ENCODE results near the gene BAHCC1.

BAHCC1 gene

GRCh38 chr17:81399481-81400153 is 4.4 kb downstream of the BAHCC1 start:
- Histone ChIP-seq H3K4me1 (ENCODE audit: control insufficient read depth, insufficient read depth, low read length) (peaks cover 26% of the 10 kb centered on the region), H3K27me3 (ENCODE audit: control insufficient read depth, insufficient read depth, low read length) (no peaks in the 10 kb centered on the region), H3K4me3 (ENCODE audit: low read length) (peak overlapping the region; percentile 71), H3K9ac (ENCODE audit: low read length) (no peak overlapping the region), H3K36me3 (ENCODE audit: control insufficient read depth, insufficient read depth, low read length) (no peaks in the 10 kb centered on the region), H3K27ac (ENCODE audit: low read depth, low read length) (peak overlapping the region; percentile 85)

- Histone ChIP-seq H3K4me1 (ENCODE audit: control insufficient read depth, insufficient read depth, low read length) (peaks cover 29% of the 10 kb centered on the region), H3K27ac (ENCODE audit: low read depth, low read length) (peak overlapping the region; percentile 85), H3K4me3 (ENCODE audit: low read length) (peak overlapping the region; percentile 71), H3K27me3 (ENCODE audit: control insufficient read depth, insufficient read depth, low read length) (no peaks in the 10 kb centered on the region), H3K36me3 (ENCODE audit: control insufficient read depth, insufficient read depth, low read length) (no peaks in the 10 kb centered on the region), H3K9ac (ENCODE audit: low read length) (peak overlapping the region; percentile 38)
These were observed 5.1 kb downstream of the BAHCC1 start for GRCh38 chr17:81400154-81400977.

GRCh38 chr17:81400996-81401722 is 5.9 kb downstream of the BAHCC1 start:
- no peaks in the 10 kb centered on the region for H3K27me3 ChIP-seq (ENCODE audit: control insufficient read depth, insufficient read depth, low read length)
- H3K4me3 ChIP-seq (ENCODE audit: low read length) = peak overlapping the region; percentile 71
- H3K36me3 ChIP-seq (ENCODE audit: control insufficient read depth, insufficient read depth, low read length) = no peaks in the 10 kb centered on the region
- H3K9ac ChIP-seq (ENCODE audit: low read length) = no peak overlapping the region
- H3K4me1 ChIP-seq (ENCODE audit: control insufficient read depth, insufficient read depth, low read length) = peaks cover 37% of the 10 kb centered on the region
- H3K27ac ChIP-seq (ENCODE audit: low read depth, low read length) = peak overlapping the region; percentile 85

- H3K27me3 ChIP-seq (ENCODE audit: control insufficient read depth, insufficient read depth, low read length) = no peaks in the 10 kb centered on the region
- H3K27ac ChIP-seq (ENCODE audit: low read depth, low read length) = peak overlapping the region; percentile 59
- no peak overlapping the region for H3K4me3 ChIP-seq (ENCODE audit: low read length)
- H3K4me1 ChIP-seq (ENCODE audit: control insufficient read depth, insufficient read depth, low read length) = peaks cover 43% of the 10 kb centered on the region
- no peaks in the 10 kb centered on the region for H3K36me3 ChIP-seq (ENCODE audit: control insufficient read depth, insufficient read depth, low read length)
- no peak overlapping the region for H3K9ac ChIP-seq (ENCODE audit: low read length)
These were observed 6.7 kb downstream of the BAHCC1 start for GRCh38 chr17:81401723-81402529.

- Histone ChIP-seq H3K9ac (ENCODE audit: low read length) (no peak overlapping the region), H3K27me3 (ENCODE audit: control insufficient read depth, insufficient read depth, low read length) (no peaks in the 10 kb centered on the region), H3K36me3 (ENCODE audit: control insufficient read depth, insufficient read depth, low read length) (no peaks in the 10 kb centered on the region), H3K27ac (ENCODE audit: low read depth, low read length) (peak overlapping the region; percentile 40), H3K4me1 (ENCODE audit: control insufficient read depth, insufficient read depth, low read length) (peaks cover 43% of the 10 kb centered on the region), H3K4me3 (ENCODE audit: low read length) (no peak overlapping the region)
These were observed 7.3 kb downstream of the BAHCC1 start for GRCh38 chr17:81402530-81402941.

GRCh38 chr17:81402981-81403467 is 7.8 kb downstream of the BAHCC1 start:
- no peaks in the 10 kb centered on the region for H3K36me3 ChIP-seq (ENCODE audit: control insufficient read depth, insufficient read depth, low read length)
- H3K27me3 ChIP-seq (ENCODE audit: control insufficient read depth, insufficient read depth, low read length) = no peaks in the 10 kb centered on the region
- no peak overlapping the region for H3K9ac ChIP-seq (ENCODE audit: low read length)
- H3K4me3 ChIP-seq (ENCODE audit: low read length) = no peak overlapping the region
- peak overlapping the region; percentile 40 for H3K27ac ChIP-seq (ENCODE audit: low read depth, low read length)
- H3K4me1 ChIP-seq (ENCODE audit: control insufficient read depth, insufficient read depth, low read length) = peaks cover 43% of the 10 kb centered on the region

- peak overlapping the region; percentile 39 for H3K4me3 ChIP-seq (ENCODE audit: low read length)
- peak overlapping the region; percentile 70 for H3K27ac ChIP-seq (ENCODE audit: low read depth, low read length)
- no peak overlapping the region for H3K9ac ChIP-seq (ENCODE audit: low read length)
- H3K27me3 ChIP-seq (ENCODE audit: control insufficient read depth, insufficient read depth, low read length) = no peaks in the 10 kb centered on the region
- no peaks in the 10 kb centered on the region for H3K36me3 ChIP-seq (ENCODE audit: control insufficient read depth, insufficient read depth, low read length)
- H3K4me1 ChIP-seq (ENCODE audit: control insufficient read depth, insufficient read depth, low read length) = peaks cover 43% of the 10 kb centered on the region
These were observed 8.6 kb downstream of the BAHCC1 start for GRCh38 chr17:81403671-81404534.

GRCh38 chr17:81404558-81405165 is 9.4 kb downstream of the BAHCC1 start:
- peak overlapping the region; percentile 39 for H3K4me3 ChIP-seq (ENCODE audit: low read length)
- H3K4me1 ChIP-seq (ENCODE audit: control insufficient read depth, insufficient read depth, low read length) = peaks cover 43% of the 10 kb centered on the region
- no peaks in the 10 kb centered on the region for H3K36me3 ChIP-seq (ENCODE audit: control insufficient read depth, insufficient read depth, low read length)
- no peaks in the 10 kb centered on the region for H3K27me3 ChIP-seq (ENCODE audit: control insufficient read depth, insufficient read depth, low read length)
- no peak overlapping the region for H3K9ac ChIP-seq (ENCODE audit: low read length)
- H3K27ac ChIP-seq (ENCODE audit: low read depth, low read length) = peak overlapping the region; percentile 70

- Histone ChIP-seq H3K27ac (ENCODE audit: low read depth, low read length) (no peak overlapping the region), H3K36me3 (ENCODE audit: control insufficient read depth, insufficient read depth, low read length) (no peaks in the 10 kb centered on the region), H3K9ac (ENCODE audit: low read length) (no peak overlapping the region), H3K4me3 (ENCODE audit: low read length) (peak overlapping the region; percentile 39), H3K4me1 (ENCODE audit: control insufficient read depth, insufficient read depth, low read length) (peaks cover 43% of the 10 kb centered on the region), H3K27me3 (ENCODE audit: control insufficient read depth, insufficient read depth, low read length) (no peaks in the 10 kb centered on the region)
These were observed 10.2 kb downstream of the BAHCC1 start for GRCh38 chr17:81405411-81405872.

GRCh38 chr17:81406117-81406953 is 11.1 kb downstream of the BAHCC1 start:
- Histone ChIP-seq H3K27ac (ENCODE audit: low read depth, low read length) (no peak overlapping the region), H3K4me1 (ENCODE audit: control insufficient read depth, insufficient read depth, low read length) (peaks cover 37% of the 10 kb centered on the region), H3K27me3 (ENCODE audit: control insufficient read depth, insufficient read depth, low read length) (no peaks in the 10 kb centered on the region), H3K9ac (ENCODE audit: low read length) (no peak overlapping the region), H3K36me3 (ENCODE audit: control insufficient read depth, insufficient read depth, low read length) (no peaks in the 10 kb centered on the region), H3K4me3 (ENCODE audit: low read length) (peak overlapping the region; percentile 39)

Data from rectal smooth muscle tissue (tissue), 1 donor.